ENCODE results near the gene TCAP.
"Not testable (repeated sequence)": the region's sequence is repeated elsewhere in the genome, so short reads cannot be mapped to it uniquely, and the experiment has no call there.

The TCAP gene

GRCh38 chr17:39706383-39706782, 41.2 kb downstream of the TCAP start:
- no peak for DNase-seq

GRCh38 chr17:39706921-39707337, 41.8 kb downstream of the TCAP start:
- DNase-seq = no peak

- DNase-seq = no peak
Observed at GRCh38 chr17:39709319-39709997, 44.3 kb downstream of the TCAP start.

GRCh38 chr17:39709998-39710964, 45.1 kb downstream of the TCAP start:
- DNase-seq = no peak

- not testable (repeated sequence) for DNase-seq
Observed at GRCh38 chr17:39711071-39711470, 45.9 kb downstream of the TCAP start.

- no peak for DNase-seq
Observed at GRCh38 chr17:39711851-39712250, 46.7 kb downstream of the TCAP start.

- DNase-seq = no peak
Observed at GRCh38 chr17:39714234-39714633, 49.1 kb downstream of the TCAP start.

GRCh38 chr17:39715375-39716072, 50.4 kb downstream of the TCAP start:
- DNase-seq = no peak

Measured in kidney glomerular epithelial cell (primary cell).